HG03064 (cell line): Measurements from ENCODE around the gene DNTT.

Experiments
- ATAC-seq: cut with Tn5 transposase; IDR thresholded peaks from one replicate; pipeline ENCODE4 v1.9.1; 2021; ENCODE audit warnings: low read depth; ENCODE audit not compliant: unreplicated experiment

DNTT gene

GRCh38 chr10:96339956-96340904 is 36.0 kb downstream of the DNTT start:
- ATAC-seq, result no peak

GRCh38 chr10:96341219-96342182 is 37.3 kb downstream of the DNTT start:
- no peak for ATAC-seq

- ATAC-seq, result no peak
Measured at GRCh38 chr10:96342402-96342801, 38.2 kb downstream of the DNTT start.

- ATAC-seq, result no peak
Measured at GRCh38 chr10:96344178-96344577, 39.9 kb downstream of the DNTT start.

GRCh38 chr10:96345222-96345621 is 41.0 kb downstream of the DNTT start:
- no peak for ATAC-seq

GRCh38 chr10:96346295-96346694 is 42.1 kb downstream of the DNTT start:
- ATAC-seq, result no peak

GRCh38 chr10:96352027-96352426 is 47.8 kb downstream of the DNTT start:
- ATAC-seq, result no peak

- ATAC-seq, result no peak
Measured at GRCh38 chr10:96352582-96352981, 48.3 kb downstream of the DNTT start.

- no peak for ATAC-seq
Measured at GRCh38 chr10:96357038-96357620, 52.9 kb downstream of the DNTT start.

- ATAC-seq, result no peak
Measured at GRCh38 chr10:96358851-96359540, 54.8 kb downstream of the DNTT start, which contains the start of gene OPALIN. Gene OPALIN (minus strand): TSS chr10:96359002. CDS start chr10:96358896, 106 bp downstream.

- no peak for ATAC-seq
Measured at GRCh38 chr10:96359616-96360015, 55.4 kb downstream of the DNTT start.

- no peak for ATAC-seq
Measured at GRCh38 chr10:96360331-96360730, 56.1 kb downstream of the DNTT start.

GRCh38 chr10:96360766-96361165 is 56.5 kb downstream of the DNTT start:
- ATAC-seq, result no peak

GRCh38 chr10:96365571-96365970 is 61.3 kb downstream of the DNTT start:
- ATAC-seq, result no peak

- ATAC-seq, result no peak
Measured at GRCh38 chr10:96366508-96366907, 62.3 kb downstream of the DNTT start.

GRCh38 chr10:96367470-96367869 is 63.2 kb downstream of the DNTT start:
- ATAC-seq, result no peak

GRCh38 chr10:96368971-96369370 is 64.7 kb downstream of the DNTT start:
- no peak for ATAC-seq

GRCh38 chr10:96369890-96370583 is 65.8 kb downstream of the DNTT start:
- ATAC-seq, result no peak

- no peak for ATAC-seq
Measured at GRCh38 chr10:96370584-96371157, 66.4 kb downstream of the DNTT start.
